ENCODE results near the gene SNAI1. TPM values are rescaled to one million over a fixed set of nuclear protein-coding genes. Genes with fewer than 3 reads are reported as not detected.
"Not testable (repeated sequence)": the region's sequence is repeated elsewhere in the genome, so short reads cannot be mapped to it uniquely, and the experiment has no call there.

The SNAI1 gene
- total RNA-seq, 1 donor from 2014 or later, result 1.6 TPM

DNA sequence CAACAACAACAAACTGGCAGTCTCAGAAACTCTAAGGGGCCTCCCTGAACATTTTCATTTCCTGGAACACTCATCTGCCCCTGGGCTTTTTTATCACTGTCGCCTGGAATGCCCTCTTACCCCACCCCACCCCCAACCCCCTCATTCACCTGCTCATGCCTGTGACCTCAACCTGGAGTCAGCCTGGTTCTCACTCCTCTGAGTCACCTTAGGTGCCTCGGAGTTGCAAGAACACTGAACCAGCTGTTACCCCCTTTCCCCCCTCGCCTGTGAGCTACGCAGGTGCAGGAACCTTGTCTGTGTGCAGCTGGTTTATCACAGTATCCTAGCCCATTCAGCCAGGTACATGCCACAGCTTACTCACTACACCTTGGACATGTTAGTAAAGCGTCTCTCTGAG is 12.8 kb upstream of the SNAI1 start:
- H3K4me1 Mint-ChIP-seq (ENCODE audit: low read depth), result no peaks in the 10 kb centered on the region
- no peaks in the 10 kb centered on the region for H3K36me3 Mint-ChIP-seq (ENCODE audit: low read depth)
- DNase-seq (ENCODE audit: low spot score), result no peak

DNA sequence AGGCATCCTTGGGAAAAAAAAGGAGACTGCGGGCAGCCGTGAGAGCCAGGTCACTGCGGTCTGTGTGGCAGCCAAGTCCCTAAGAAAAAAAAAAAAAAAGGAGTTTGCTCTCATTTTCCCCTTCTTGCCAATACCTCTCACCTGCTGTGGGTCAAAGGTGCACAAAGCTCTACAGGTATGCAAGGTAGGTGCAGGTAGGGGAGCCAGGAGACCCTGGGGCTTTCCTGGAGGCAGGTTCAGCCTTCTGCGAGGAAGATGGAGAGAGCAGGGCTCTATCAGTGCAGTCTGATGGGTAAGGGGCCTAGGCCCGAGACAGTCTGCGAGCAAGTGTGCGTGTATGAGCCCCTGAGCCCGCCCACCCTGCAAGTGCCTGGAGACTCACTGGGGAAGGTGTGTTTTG is 12.3 kb upstream of the SNAI1 start:
- intact Hi-C loops (cut with micrococcal nuclease), result no loop called here

More for the DNA sequence above, 12.8 kb upstream of the SNAI1 start:
- intact Hi-C loops (cut with micrococcal nuclease), result no loop called here
- Mint-ChIP-seq H3K27ac (no peak overlapping the region), H3K9me3 (no peaks in the 10 kb centered on the region), H3K4me3 (ENCODE audit: low read depth) (no peak overlapping the region), H3K27me3 (ENCODE audit: low read depth) (no peaks in the 10 kb centered on the region)

DNA sequence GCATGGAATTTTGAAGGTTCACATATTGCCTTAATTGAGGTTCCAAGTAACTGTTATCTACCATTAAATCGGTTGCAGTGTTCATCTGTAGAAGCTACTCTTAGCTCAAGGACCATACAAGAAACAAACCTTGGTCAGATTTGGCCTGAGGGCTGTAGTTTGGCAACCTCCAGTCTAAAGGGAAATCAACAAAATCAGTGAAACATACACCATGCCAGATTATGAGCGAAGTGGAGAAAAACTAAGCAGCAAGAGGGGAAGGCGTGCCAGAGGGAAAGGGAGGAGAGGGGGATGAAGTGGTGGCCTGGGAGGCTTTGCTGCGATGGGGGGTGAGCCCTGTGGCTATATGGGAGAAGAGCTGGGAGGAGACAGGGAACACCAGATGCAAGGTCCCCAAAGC is 8.8 kb upstream of the SNAI1 start:
- Mint-ChIP-seq H3K9me3 (no peaks in the 10 kb centered on the region), H3K27ac (no peak overlapping the region), H3K4me1 (ENCODE audit: low read depth) (no peaks in the 10 kb centered on the region), H3K4me3 (ENCODE audit: low read depth) (no peak overlapping the region), H3K36me3 (ENCODE audit: low read depth) (no peaks in the 10 kb centered on the region), H3K27me3 (ENCODE audit: low read depth) (peaks cover 3% of the 10 kb centered on the region)
- intact Hi-C loops (cut with micrococcal nuclease), result no loop called here
- DNase-seq (ENCODE audit: low spot score), result no peak

More for the DNA sequence above, 12.3 kb upstream of the SNAI1 start:
- H3K36me3 Mint-ChIP-seq (ENCODE audit: low read depth), result no peaks in the 10 kb centered on the region
- no peak overlapping the region for H3K27ac Mint-ChIP-seq
- H3K4me1 Mint-ChIP-seq (ENCODE audit: low read depth), result no peaks in the 10 kb centered on the region
- H3K27me3 Mint-ChIP-seq (ENCODE audit: low read depth), result no peaks in the 10 kb centered on the region
- no peak overlapping the region for H3K4me3 Mint-ChIP-seq (ENCODE audit: low read depth)
- no peak for DNase-seq (ENCODE audit: low spot score)
- H3K9me3 Mint-ChIP-seq, result no peaks in the 10 kb centered on the region

DNA sequence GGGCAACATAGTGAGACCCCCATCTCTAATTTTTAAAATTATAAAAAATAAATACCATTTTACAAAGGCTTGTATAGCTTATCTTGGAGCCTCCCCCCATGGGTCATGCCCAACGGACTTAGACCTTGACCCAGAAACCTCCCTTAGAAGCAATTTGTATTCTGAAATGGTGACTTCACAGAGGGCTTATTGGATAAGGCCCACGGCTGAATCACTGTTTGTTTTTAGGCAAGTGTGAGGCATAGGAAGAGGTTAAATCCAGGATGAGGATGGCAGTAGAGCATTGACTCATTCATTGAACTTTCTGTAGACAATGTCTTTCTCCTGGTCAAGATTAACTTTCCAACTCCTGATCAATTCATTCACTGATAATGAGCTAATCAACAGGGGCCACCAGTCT is 6.2 kb upstream of the SNAI1 start:
- Mint-ChIP-seq H3K9me3 (no peaks in the 10 kb centered on the region), H3K4me1 (ENCODE audit: low read depth) (peaks cover 4% of the 10 kb centered on the region), H3K27me3 (ENCODE audit: low read depth) (peaks cover 22% of the 10 kb centered on the region), H3K36me3 (ENCODE audit: low read depth) (no peaks in the 10 kb centered on the region), H3K27ac (no peak overlapping the region), H3K4me3 (ENCODE audit: low read depth) (no peak overlapping the region)
- intact Hi-C loops (cut with micrococcal nuclease), result no loop called here
- no peak for DNase-seq (ENCODE audit: low spot score)

DNA sequence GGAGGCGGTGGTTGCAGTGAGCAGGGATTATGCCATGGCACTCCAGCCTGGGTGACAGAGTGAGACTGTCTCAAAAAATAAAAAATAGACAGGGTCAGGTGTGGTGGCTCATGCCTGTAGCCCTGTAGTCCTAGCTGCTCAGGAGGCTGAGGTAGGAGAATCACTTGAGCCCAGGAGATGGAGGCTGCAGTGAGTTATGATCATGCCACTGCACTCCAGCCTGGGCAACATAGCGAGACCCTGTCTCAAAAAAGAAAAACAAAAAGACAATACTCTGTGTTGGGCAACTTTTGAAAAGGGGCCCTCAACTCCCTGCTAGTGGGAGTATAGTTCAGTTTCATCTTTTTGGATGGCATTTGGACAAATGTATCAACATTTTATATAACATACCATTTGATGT is 5.0 kb upstream of the SNAI1 start:
- H3K27ac Mint-ChIP-seq; H3K9me3 Mint-ChIP-seq; intact Hi-C loops (cut with micrococcal nuclease); DNase-seq (ENCODE audit: low spot score); H3K36me3 Mint-ChIP-seq (ENCODE audit: low read depth); H3K4me3 Mint-ChIP-seq (ENCODE audit: low read depth): not testable (repeated sequence)
- Mint-ChIP-seq H3K27me3 (ENCODE audit: low read depth) (peaks cover 31% of the 10 kb centered on the region), H3K4me1 (ENCODE audit: low read depth) (peaks cover 11% of the 10 kb centered on the region)

DNA sequence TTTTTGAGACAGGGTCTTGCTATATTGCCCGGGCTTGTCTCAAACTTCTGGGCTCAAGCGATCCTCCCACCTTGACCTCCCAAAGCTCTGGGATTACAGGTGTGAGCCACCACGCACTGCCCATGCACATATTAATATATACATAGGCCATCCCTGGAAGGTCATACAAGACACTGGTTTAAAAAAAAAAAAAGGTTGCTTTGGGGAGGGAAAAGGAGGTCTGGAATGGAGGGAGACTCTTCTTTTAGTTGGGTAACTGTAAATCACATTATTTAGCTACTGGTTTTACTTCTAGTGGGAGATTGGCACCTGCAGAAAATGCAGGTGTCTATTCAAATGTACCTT is 4.1 kb upstream of the SNAI1 start:
- no peaks in the 10 kb centered on the region for H3K9me3 Mint-ChIP-seq
- DNase-seq (ENCODE audit: low spot score), result no peak
- no peaks in the 10 kb centered on the region for H3K36me3 Mint-ChIP-seq (ENCODE audit: low read depth)
- H3K4me3 Mint-ChIP-seq (ENCODE audit: low read depth), result no peak overlapping the region
- H3K27ac Mint-ChIP-seq, result no peak overlapping the region
- peaks cover 13% of the 10 kb centered on the region for H3K4me1 Mint-ChIP-seq (ENCODE audit: low read depth)
- H3K27me3 Mint-ChIP-seq (ENCODE audit: low read depth), result peaks cover 31% of the 10 kb centered on the region
- intact Hi-C loops (cut with micrococcal nuclease), result loop anchor here (1.0 kb wide), 1 partner anchor 93 kb away; no protein-coding TSS in a partner anchor

DNA sequence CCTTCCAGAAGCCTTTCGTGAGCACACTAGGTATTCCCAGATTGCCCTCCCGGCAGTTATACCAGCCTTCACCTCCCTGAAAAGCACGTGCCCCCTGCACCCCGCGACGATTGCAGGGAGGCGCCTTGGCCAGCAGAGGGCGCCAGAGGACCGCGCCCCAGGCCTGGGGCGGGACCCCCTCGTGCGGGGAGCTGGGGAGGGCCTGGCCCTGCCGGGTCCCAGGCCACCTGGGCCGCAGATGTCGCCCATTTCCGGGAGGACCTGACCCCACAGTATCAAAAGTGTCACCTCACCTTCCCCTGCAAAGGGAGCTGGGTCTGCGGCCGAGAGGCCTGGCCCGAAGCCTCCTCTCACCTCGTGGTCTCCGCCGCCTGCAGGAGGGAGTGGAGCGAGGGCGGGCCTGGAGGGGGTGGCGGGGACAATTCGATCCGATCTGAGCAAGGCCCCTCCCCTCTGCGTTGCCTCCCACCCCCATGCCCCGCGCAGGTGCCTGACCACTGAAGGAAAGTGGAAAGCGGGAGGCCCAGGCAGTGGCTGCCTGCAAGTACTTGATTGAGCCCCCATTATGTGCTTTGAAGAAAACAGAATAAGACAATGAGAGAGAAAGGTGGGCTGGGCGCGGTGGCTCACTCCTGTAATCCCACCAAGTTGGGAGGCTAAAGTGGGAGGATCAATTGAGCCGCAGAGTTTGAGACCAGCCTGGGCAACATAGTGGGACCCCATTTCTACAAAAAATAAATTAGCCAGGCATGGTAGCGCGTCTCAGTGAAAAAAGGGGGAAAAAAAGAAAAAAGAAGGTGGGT is 3.5 kb upstream of the SNAI1 start:
- Mint-ChIP-seq H3K27me3 (ENCODE audit: low read depth) (peaks cover 31% of the 10 kb centered on the region), H3K36me3 (ENCODE audit: low read depth) (no peaks in the 10 kb centered on the region), H3K4me3 (ENCODE audit: low read depth) (no peak overlapping the region), H3K27ac (no peak overlapping the region), H3K9me3 (no peaks in the 10 kb centered on the region), H3K4me1 (ENCODE audit: low read depth) (peaks cover 13% of the 10 kb centered on the region)
- intact Hi-C loops (cut with micrococcal nuclease), result loop anchor here (1.0 kb wide), 1 partner anchor 92 kb away; no protein-coding TSS in a partner anchor
- peak; percentile 38 for DNase-seq (ENCODE audit: low spot score)

DNA sequence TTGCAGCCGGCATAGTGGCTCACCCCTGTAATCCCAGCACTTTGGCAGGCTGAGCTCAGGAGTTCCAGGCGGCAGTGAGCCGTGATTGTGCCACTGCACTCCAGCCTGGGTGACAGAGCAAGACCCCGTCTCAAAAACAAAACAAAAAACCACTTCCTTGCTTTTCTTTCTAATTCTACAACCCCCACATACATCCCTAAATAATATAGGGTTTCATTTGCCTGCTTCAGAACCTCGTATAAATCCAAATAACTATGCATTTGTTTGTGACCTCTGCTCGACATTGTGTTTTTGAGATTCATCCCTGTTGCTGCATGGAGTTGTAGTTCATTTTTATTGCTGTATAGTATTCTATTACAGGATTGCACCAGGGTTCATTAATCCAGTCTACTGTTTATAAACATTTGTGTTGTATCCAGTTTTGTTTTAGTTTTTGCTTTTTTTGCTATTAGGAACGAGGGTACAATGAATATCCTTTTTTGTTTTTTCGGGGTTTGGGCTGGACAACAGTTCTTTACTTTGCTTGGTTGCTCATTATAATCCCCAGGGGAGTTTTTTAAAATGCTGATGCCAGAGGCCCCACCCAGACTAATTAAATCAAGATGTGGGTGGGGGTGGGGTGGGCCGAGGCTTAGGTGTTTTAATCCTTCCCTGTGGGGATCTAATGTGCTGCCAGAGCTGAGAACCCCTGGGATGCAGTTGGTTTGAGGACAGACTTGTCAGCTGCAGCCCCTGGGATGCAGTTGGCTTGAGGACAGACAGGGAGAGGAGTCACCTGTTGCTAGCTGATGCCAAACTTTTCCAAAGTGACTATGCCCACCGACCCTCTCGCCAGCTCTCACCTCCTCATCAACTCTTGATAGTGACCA is 2.4 kb upstream of the SNAI1 start:
- peaks cover 13% of the 10 kb centered on the region for H3K4me1 Mint-ChIP-seq (ENCODE audit: low read depth)
- DNase-seq (ENCODE audit: low spot score), result no peak
- H3K27ac Mint-ChIP-seq, result no peak overlapping the region
- H3K9me3 Mint-ChIP-seq, result no peaks in the 10 kb centered on the region
- no peaks in the 10 kb centered on the region for H3K36me3 Mint-ChIP-seq (ENCODE audit: low read depth)
- peaks cover 31% of the 10 kb centered on the region for H3K27me3 Mint-ChIP-seq (ENCODE audit: low read depth)
- no peak overlapping the region for H3K4me3 Mint-ChIP-seq (ENCODE audit: low read depth)
- intact Hi-C loops (cut with micrococcal nuclease), result no loop called here

DNA sequence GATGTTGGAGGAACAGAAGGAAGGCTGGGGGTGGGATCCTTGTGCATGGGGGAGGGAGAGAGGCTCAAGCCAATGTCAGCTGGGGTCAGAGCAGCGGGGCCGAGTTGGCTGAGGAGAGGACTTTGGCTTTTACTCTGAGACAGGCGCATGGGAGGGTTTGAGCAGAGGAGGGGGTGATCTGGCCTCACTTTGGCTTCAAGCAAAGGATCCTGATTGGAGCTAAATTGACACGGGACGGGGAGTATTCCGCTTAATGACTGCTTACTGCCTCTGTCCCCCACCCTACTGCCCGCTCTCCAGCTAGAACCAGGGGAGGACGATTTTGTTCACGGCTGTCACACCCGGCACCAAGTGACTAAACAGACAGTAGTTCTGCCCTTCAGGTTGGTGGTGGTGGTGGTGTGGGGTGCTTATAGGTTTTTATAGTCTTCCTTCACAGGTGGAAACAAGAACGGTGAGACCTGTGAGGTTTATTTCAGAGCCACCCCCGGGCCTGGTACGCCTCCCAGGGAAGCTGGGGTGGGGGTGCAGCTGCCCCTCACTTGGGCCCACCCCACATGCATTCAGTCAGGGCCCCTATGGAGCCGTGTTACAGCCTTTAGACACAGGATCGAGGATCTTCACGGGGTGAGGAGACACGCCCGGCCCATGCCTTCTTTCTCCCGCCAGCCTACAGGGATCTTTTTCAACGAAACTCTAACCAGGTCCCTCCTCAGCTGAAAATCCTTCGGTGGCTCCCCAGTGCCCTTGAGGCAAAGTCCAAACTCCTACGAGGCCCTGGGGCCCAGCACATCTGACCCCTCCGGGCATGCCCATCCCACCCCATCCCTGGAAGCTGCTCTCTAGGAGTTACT is 1.3 kb upstream of the SNAI1 start:
- intact Hi-C loops (cut with micrococcal nuclease), result loop anchor here (2.0 kb wide), 1 partner anchor 185 kb away; no protein-coding TSS in a partner anchor
- no peak for DNase-seq (ENCODE audit: low spot score)
- Mint-ChIP-seq H3K36me3 (ENCODE audit: low read depth) (no peaks in the 10 kb centered on the region), H3K27ac (peak overlapping the region; percentile 70), H3K27me3 (ENCODE audit: low read depth) (peaks cover 31% of the 10 kb centered on the region), H3K4me1 (ENCODE audit: low read depth) (peaks cover 13% of the 10 kb centered on the region), H3K9me3 (no peaks in the 10 kb centered on the region), H3K4me3 (ENCODE audit: low read depth) (no peak overlapping the region)

DNA sequence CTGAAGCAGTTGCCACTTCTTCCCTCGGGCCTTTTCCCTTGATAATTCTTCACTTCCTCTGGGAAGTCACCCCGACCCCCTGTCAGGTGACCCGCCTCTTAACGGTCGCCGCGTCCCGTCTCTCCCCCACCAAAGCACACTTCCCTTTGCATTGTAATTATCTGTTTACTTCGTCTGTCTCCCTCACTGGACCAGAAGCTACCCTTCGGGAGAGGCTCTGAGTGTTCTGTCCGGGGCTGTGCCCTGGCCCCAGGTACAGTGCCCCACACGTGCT is 771 bp upstream of the SNAI1 start:
- Mint-ChIP-seq H3K4me1 (ENCODE audit: low read depth) (peaks cover 13% of the 10 kb centered on the region), H3K9me3 (no peaks in the 10 kb centered on the region), H3K27me3 (ENCODE audit: low read depth) (peaks cover 31% of the 10 kb centered on the region), H3K36me3 (ENCODE audit: low read depth) (no peaks in the 10 kb centered on the region), H3K4me3 (ENCODE audit: low read depth) (peak overlapping the region; percentile 31), H3K27ac (peak overlapping the region; percentile 70)
- no peak for DNase-seq (ENCODE audit: low spot score)
- intact Hi-C loops (cut with micrococcal nuclease), result loop anchor here (2.0 kb wide), 1 partner anchor 185 kb away; no protein-coding TSS in a partner anchor

DNA sequence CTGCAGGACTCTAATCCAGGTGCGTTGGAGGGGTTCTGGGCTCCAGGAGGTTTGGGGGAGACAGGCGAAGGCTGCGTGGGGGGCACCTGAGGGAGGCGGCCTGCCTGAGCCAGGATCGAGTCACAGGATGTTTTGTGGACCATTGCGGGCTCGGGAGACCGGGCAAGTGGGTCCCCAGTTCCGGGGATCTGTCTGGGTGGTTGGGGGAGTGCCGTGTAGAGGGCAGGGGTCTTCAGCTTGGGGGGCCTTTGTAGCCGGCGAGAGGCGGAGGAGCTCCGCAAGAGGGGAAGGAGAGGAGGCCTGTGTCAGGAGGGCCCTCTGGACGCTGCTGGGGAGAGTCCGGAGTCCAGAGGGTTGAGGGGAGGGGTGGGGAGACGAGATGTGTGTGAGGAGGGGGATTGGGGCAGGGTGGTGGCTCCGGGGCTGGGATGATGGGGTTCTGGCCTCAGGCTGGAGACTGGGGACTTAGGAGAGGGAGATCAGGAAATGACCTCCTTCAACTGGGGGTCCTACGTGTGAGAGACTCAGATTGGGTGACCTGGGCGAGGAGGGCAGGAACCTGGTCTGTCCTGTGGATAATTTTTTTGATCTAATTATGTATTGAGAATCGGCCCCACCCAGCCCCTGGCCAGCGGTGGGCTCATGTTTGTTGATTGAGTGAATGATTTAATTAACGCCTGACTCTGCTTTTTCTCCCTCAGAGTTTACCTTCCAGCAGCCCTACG is 505 bp downstream of the SNAI1 start:
- Mint-ChIP-seq H3K4me1 (ENCODE audit: low read depth) (peaks cover 13% of the 10 kb centered on the region), H3K36me3 (ENCODE audit: low read depth) (no peaks in the 10 kb centered on the region), H3K4me3 (ENCODE audit: low read depth) (peak overlapping the region; percentile 66), H3K9me3 (no peaks in the 10 kb centered on the region), H3K27ac (no peak overlapping the region), H3K27me3 (ENCODE audit: low read depth) (peaks cover 31% of the 10 kb centered on the region)
- intact Hi-C loops (cut with micrococcal nuclease), result loop anchor here (2.0 kb wide), 1 partner anchor 184 kb away; no protein-coding TSS in a partner anchor
- no peak for DNase-seq (ENCODE audit: low spot score)

DNA sequence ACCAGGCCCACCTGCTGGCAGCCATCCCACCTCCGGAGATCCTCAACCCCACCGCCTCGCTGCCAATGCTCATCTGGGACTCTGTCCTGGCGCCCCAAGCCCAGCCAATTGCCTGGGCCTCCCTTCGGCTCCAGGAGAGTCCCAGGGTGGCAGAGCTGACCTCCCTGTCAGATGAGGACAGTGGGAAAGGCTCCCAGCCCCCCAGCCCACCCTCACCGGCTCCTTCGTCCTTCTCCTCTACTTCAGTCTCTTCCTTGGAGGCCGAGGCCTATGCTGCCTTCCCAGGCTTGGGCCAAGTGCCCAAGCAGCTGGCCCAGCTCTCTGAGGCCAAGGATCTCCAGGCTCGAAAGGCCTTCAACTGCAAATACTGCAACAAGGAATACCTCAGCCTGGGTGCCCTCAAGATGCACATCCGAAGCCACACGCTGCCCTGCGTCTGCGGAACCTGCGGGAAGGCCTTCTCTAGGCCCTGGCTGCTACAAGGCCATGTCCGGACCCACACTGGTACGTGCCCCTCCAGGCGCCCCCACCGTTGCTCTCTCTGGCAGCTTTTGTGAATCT is 1.1 kb downstream of the SNAI1 start:
- Mint-ChIP-seq H3K4me1 (ENCODE audit: low read depth) (peaks cover 13% of the 10 kb centered on the region), H3K36me3 (ENCODE audit: low read depth) (no peaks in the 10 kb centered on the region), H3K27me3 (ENCODE audit: low read depth) (peaks cover 27% of the 10 kb centered on the region), H3K9me3 (no peaks in the 10 kb centered on the region), H3K4me3 (ENCODE audit: low read depth) (peak overlapping the region; percentile 56), H3K27ac (no peak overlapping the region)
- DNase-seq (ENCODE audit: low spot score), result no peak
- intact Hi-C loops (cut with micrococcal nuclease), result loop anchor here (2.0 kb wide), 1 partner anchor 183 kb away; no protein-coding TSS in a partner anchor

Measured in activated T-helper 2 cell treated with anti-CD3 and anti-CD28 coated beads, Interferon-gamma antibody, Interleukin-2, Interleukin-4, amounts not matched to agents 10 μg/mL and 5 μg/mL and 100 μg/mL, durations not matched to agents 14 hours and 24 hours and 36 hours (primary cell).